ENCODE results near the gene TTC33. TPM values are rescaled to one million over a fixed set of nuclear protein-coding genes. Genes with fewer than 3 reads are reported as not detected.

The TTC33 gene
- total and polyA plus RNA-seq, 2 donors (not counting 1 experiment from before 2014, with no cell fraction given), result 2.1 to 15.8 TPM

DNA sequence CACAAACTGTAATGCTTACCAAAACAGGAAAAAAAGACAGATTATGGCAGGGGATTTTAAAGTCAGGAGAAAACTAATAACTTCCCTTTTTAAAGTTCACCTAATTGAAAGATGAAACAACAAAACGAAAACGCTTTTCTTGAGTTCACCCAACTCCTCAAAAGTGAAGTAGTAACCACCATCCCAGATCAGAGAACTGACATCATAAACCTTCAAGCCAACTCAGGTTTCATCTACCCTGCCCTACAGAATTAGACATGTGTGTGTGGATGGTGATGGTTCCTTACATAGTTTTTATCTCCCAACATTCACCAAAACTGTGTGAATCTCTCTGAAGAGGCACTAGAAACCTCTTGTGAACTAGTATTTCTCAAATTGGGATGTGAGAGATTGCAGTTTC lies 271.3 kb downstream of the TTC33 start:
- H3K9me3 Mint-ChIP-seq (ENCODE audit: insufficient read depth), result no peaks in the 10 kb centered on the region
- Histone ChIP-seq H3K79me2 (ENCODE audit: control insufficient read depth, insufficient read depth, low read length) (no peaks in the 10 kb centered on the region), H3K4me3 (ENCODE audit: control extremely low read depth in 1 of 5, extremely low read depth in 1 of 5, insufficient read depth in 1 of 5, low read depth in 2 of 5, low read length in 4 of 5) (peak overlapping the region in 2 of 5 experiments; percentile 29 to 48), H3K4me2 (replicated peaks; ENCODE audit: low read depth, low read length, poor library complexity, severe bottlenecking) (peak overlapping the region; percentile 69), H2AFZ (ENCODE audit: insufficient read depth, low read depth, low read length, poor library complexity, severe bottlenecking) (peak overlapping the region; percentile 44), H3K9me3 (ENCODE audit: control extremely low read depth in 1 of 3, control insufficient read depth in 2 of 3, insufficient read depth in 1 of 3, low read length in 2 of 3) (no peaks in the 10 kb centered on the region), H3K27me3 (replicated peaks in 1 of 4; ENCODE audit: control extremely low read depth in 1 of 4, control insufficient read depth in 3 of 4, insufficient read depth in 4 of 4, low read length in 3 of 4) (no peaks in the 10 kb centered on the region), H3K27ac (ENCODE audit: low read length in 2 of 2) (peak overlapping the region in 1 of 2 donors; percentile 75), H3K4me1 (ENCODE audit: control insufficient read depth in 2 of 2, insufficient read depth in 2 of 2, low read length in 2 of 2) (peaks cover 35 to 48% of the 10 kb centered on the region in 2 donors), H4K20me1 (ENCODE audit: control insufficient read depth, insufficient read depth, low read length, poor library complexity, severe bottlenecking) (no peaks in the 10 kb centered on the region), H3K36me3 (replicated peaks in 1 of 2; ENCODE audit: control extremely low read depth in 1 of 2, control insufficient read depth in 1 of 2, extremely low read depth in 1 of 2, insufficient read depth in 2 of 2, low read length in 1 of 2) (no peaks in the 10 kb centered on the region), H3K9ac (ENCODE audit: low read length) (peak overlapping the region; percentile 55)
- peak; percentile 66 for DNase-seq
- H3K4me1 Mint-ChIP-seq, result peaks cover 51% of the 10 kb centered on the region
- TF ChIP-seq EZH2 (IDR thresholded peaks at IDR 0.05; ENCODE audit: borderline replicate concordance, insufficient read depth, low read depth, low read length, poor library complexity, severe bottlenecking), result no peak
- TF ChIP-seq, protein P1, sequence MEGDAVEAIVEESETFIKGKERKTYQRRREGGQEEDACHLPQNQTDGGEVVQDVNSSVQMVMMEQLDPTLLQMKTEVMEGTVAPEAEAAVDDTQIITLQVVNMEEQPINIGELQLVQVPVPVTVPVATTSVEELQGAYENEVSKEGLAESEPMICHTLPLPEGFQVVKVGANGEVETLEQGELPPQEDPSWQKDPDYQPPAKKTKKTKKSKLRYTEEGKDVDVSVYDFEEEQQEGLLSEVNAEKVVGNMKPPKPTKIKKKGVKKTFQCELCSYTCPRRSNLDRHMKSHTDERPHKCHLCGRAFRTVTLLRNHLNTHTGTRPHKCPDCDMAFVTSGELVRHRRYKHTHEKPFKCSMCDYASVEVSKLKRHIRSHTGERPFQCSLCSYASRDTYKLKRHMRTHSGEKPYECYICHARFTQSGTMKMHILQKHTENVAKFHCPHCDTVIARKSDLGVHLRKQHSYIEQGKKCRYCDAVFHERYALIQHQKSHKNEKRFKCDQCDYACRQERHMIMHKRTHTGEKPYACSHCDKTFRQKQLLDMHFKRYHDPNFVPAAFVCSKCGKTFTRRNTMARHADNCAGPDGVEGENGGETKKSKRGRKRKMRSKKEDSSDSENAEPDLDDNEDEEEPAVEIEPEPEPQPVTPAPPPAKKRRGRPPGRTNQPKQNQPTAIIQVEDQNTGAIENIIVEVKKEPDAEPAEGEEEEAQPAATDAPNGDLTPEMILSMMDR (IDR thresholded peaks at IDR 0.05), result no peak
- intact Hi-C loops (cut with micrococcal nuclease), result loop anchor here (2.0 to 5.0 kb wide), 2 partner anchors 77 to 194 kb away; partner anchors contain the start of gene PTGER4
- ChIA-PET CTCF (no interaction called here), POLR2A (interaction anchor here (0.6 kb wide), 1 partner anchor 80 kb away, joined by 9 read pairs; no protein-coding TSS in a partner anchor)
- no peaks in the 10 kb centered on the region for H3K27me3 Mint-ChIP-seq
- WGBS (ENCODE audit: insufficient coverage), result no CpG with 5 or more reads among the region's 2 CpGs
- ATAC-seq (ENCODE audit: low read depth), result peak; percentile 37
- H3K27ac Mint-ChIP-seq, result peak overlapping the region; percentile 72
- peak overlapping the region; percentile 54 for H3K4me3 Mint-ChIP-seq

DNA sequence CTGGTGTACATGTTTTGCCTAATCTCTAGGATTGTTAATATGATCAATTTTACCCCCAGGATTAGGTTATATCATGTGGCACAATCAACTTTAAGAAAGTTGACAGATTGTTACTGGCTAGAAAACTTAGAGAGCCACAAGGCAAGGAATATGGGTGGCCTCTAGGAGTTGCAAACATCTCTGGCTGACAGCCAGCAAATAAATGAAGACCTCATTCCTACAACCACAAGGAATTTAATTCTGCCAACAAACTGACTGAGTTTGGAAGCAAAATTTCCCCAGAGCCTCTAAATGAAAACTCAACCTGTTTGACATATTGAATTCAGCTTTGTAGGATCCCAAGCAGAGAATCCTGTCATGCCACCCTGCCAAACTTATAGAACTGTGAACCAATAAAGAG lies 272.4 kb downstream of the TTC33 start:
- Histone ChIP-seq H4K20me1 (ENCODE audit: control insufficient read depth, insufficient read depth, low read length, poor library complexity, severe bottlenecking) (no peaks in the 10 kb centered on the region), H2AFZ (ENCODE audit: insufficient read depth, low read depth, low read length, poor library complexity, severe bottlenecking) (no peak overlapping the region), H3K27me3 (replicated peaks in 1 of 4; ENCODE audit: control extremely low read depth in 1 of 4, control insufficient read depth in 3 of 4, insufficient read depth in 4 of 4, low read length in 3 of 4) (no peaks in the 10 kb centered on the region), H3K4me3 (ENCODE audit: control extremely low read depth in 1 of 5, extremely low read depth in 1 of 5, insufficient read depth in 1 of 5, low read depth in 2 of 5, low read length in 4 of 5) (no peak overlapping the region), H3K36me3 (replicated peaks in 1 of 2; ENCODE audit: control extremely low read depth in 1 of 2, control insufficient read depth in 1 of 2, extremely low read depth in 1 of 2, insufficient read depth in 2 of 2, low read length in 1 of 2) (no peaks in the 10 kb centered on the region), H3K4me2 (replicated peaks; ENCODE audit: low read depth, low read length, poor library complexity, severe bottlenecking) (no peak overlapping the region), H3K9me3 (ENCODE audit: control extremely low read depth in 1 of 3, control insufficient read depth in 2 of 3, insufficient read depth in 1 of 3, low read length in 2 of 3) (no peaks in the 10 kb centered on the region), H3K79me2 (ENCODE audit: control insufficient read depth, insufficient read depth, low read length) (no peaks in the 10 kb centered on the region), H3K9ac (ENCODE audit: low read length) (no peak overlapping the region), H3K4me1 (ENCODE audit: control insufficient read depth in 2 of 2, insufficient read depth in 2 of 2, low read length in 2 of 2) (peaks cover 35 to 47% of the 10 kb centered on the region in 2 donors), H3K27ac (ENCODE audit: low read length in 2 of 2) (no peak overlapping the region)
- Mint-ChIP-seq H3K9me3 (ENCODE audit: insufficient read depth) (no peaks in the 10 kb centered on the region), H3K27me3 (no peaks in the 10 kb centered on the region), H3K27ac (peak overlapping the region; percentile 32), H3K4me3 (no peak overlapping the region), H3K4me1 (peaks cover 47% of the 10 kb centered on the region)
- ChIA-PET CTCF (no interaction called here), POLR2A (no interaction called here)
- ATAC-seq (ENCODE audit: low read depth), result no peak
- TF ChIP-seq EZH2 (IDR thresholded peaks at IDR 0.05; ENCODE audit: borderline replicate concordance, insufficient read depth, low read depth, low read length, poor library complexity, severe bottlenecking), result no peak
- TF ChIP-seq, protein P1 (IDR thresholded peaks at IDR 0.05), result no peak
- no peak for DNase-seq
- intact Hi-C loops (cut with micrococcal nuclease), result loop anchor here (5.0 kb wide), 1 partner anchor 76 kb away; no protein-coding TSS in a partner anchor
